Stromal cell of bone marrow (primary cell): ENCODE results near the gene RNF223.
"Not testable (repeated sequence)": the region's sequence is repeated elsewhere in the genome, so short reads cannot be mapped to it uniquely, and the experiment has no call there.

Source experiments
- DNase-seq: peaks from one replicate; pipeline ENCODE4 v3.0.0-alpha.2; 2012; ENCODE audit warnings: low read depth

RNF223 gene

GRCh38 chr1:1044455-1045078 lies 29.5 kb downstream of the RNF223 start:
- no peak for DNase-seq

GRCh38 chr1:1043921-1044320 lies 30.2 kb downstream of the RNF223 start:
- DNase-seq = no peak

GRCh38 chr1:1043411-1043810 lies 30.7 kb downstream of the RNF223 start:
- no peak for DNase-seq

GRCh38 chr1:1042835-1043234 lies 31.3 kb downstream of the RNF223 start:
- no peak for DNase-seq

- no peak for DNase-seq
These were observed 32.2 kb downstream of the RNF223 start for GRCh38 chr1:1041873-1042272.

GRCh38 chr1:1041092-1041523 lies 33.0 kb downstream of the RNF223 start:
- no peak for DNase-seq

- DNase-seq = peak; percentile 42
These were observed 33.8 kb downstream of the RNF223 start for GRCh38 chr1:1040004-1040991.

GRCh38 chr1:1039145-1039910 lies 34.8 kb downstream of the RNF223 start:
- no peak for DNase-seq

GRCh38 chr1:1038694-1039093 lies 35.4 kb downstream of the RNF223 start:
- no peak for DNase-seq

GRCh38 chr1:1037366-1038327 lies 36.5 kb downstream of the RNF223 start:
- DNase-seq = no peak

GRCh38 chr1:1035291-1035943 lies 38.7 kb downstream of the RNF223 start:
- no peak for DNase-seq

GRCh38 chr1:1034439-1034781 lies 39.7 kb downstream of the RNF223 start:
- no peak for DNase-seq

- no peak for DNase-seq
These were observed 40.2 kb downstream of the RNF223 start for GRCh38 chr1:1033731-1034438.

- DNase-seq = no peak
These were observed 41.0 kb downstream of the RNF223 start for GRCh38 chr1:1033009-1033587.

GRCh38 chr1:1032424-1032823 lies 41.7 kb downstream of the RNF223 start:
- no peak for DNase-seq

- no peak for DNase-seq
These were observed 42.4 kb downstream of the RNF223 start for GRCh38 chr1:1031659-1032235.

- DNase-seq = not testable (repeated sequence)
These were observed 43.0 kb downstream of the RNF223 start for GRCh38 chr1:1030867-1031658.

- no peak for DNase-seq
These were observed 46.3 kb downstream of the RNF223 start for GRCh38 chr1:1027791-1028190.
